Progenitor cell of endocrine pancreas (in vitro differentiated cells): ENCODE measurements around the gene NUMA1. TPM values are rescaled to one million over a fixed set of nuclear protein-coding genes. Genes with fewer than 3 reads are reported as not detected.

Experiments used
- DNase-seq: peaks from one replicate; pipeline ENCODE4 v3.0.0; 2021; ENCODE audit warnings: low spot score; ENCODE audit not compliant: unreplicated experiment
- H3K27ac Mint-ChIP-seq: 2 replicates; pipeline ENCODE4 v1.8.0; 2021; ENCODE audit warnings: mild to moderate bottlenecking, moderate library complexity, mixed read lengths
- H3K27me3 Mint-ChIP-seq: 2 replicates; pipeline ENCODE4 v1.8.0; 2021; ENCODE audit warnings: mixed read lengths
- H3K36me3 Mint-ChIP-seq: 2 replicates; pipeline ENCODE4 v1.8.0; 2022; ENCODE audit warnings: mixed read lengths; ENCODE audit not compliant: insufficient read depth
- H3K4me1 Mint-ChIP-seq: 2 replicates; pipeline ENCODE4 v1.8.0; 2021; ENCODE audit warnings: low read depth, mixed read lengths
- H3K4me3 Mint-ChIP-seq: 2 replicates; pipeline ENCODE4 v1.8.0; 2021; ENCODE audit warnings: low read depth, mild to moderate bottlenecking, moderate library complexity, mixed read lengths
- H3K9me3 Mint-ChIP-seq: 2 replicates; pipeline ENCODE4 v1.8.0; 2021; ENCODE audit warnings: low read depth, mixed read lengths
- CTCF ChIP-seq: fragments of 200-600 bp; sonication (generic); IDR thresholded peaks from one replicate; pipeline ENCODE4 v1.5.0; 2021; ENCODE audit warnings: antibody characterized with exemption, mild to moderate bottlenecking; ENCODE audit not compliant: unreplicated experiment
- total RNA-seq: library from RNA; stranded (reverse); gene quantifications from 2 replicates; pipeline ENCODE4 v1.2.1, GENCODE V29; 2021

The NUMA1 gene
- total RNA-seq, 1 donor from 2014 or later: 255 TPM

- no peak for DNase-seq
- peak overlapping the region; percentile 99 for H3K4me3 Mint-ChIP-seq
- H3K36me3 Mint-ChIP-seq: peaks cover 5% of the 10 kb centered on the region
- no peak for TF ChIP-seq CTCF
- H3K27ac Mint-ChIP-seq: peak overlapping the region; percentile 100
- no peaks in the 10 kb centered on the region for H3K27me3 Mint-ChIP-seq
- H3K9me3 Mint-ChIP-seq: no peaks in the 10 kb centered on the region
- H3K4me1 Mint-ChIP-seq: peaks cover 19% of the 10 kb centered on the region
These were observed 31.2 kb upstream of the NUMA1 start for GRCh38 chr11:72111300-72112142.

GRCh38 chr11:72105888-72106287, 25.5 kb upstream of the NUMA1 start, which contains the start of gene TOMT:
TOMT (plus strand) TSS chr11:72105924; CDS start chr11:72105952, 28 bp downstream.
- no peak within 1 kb of the TSS for H3K4me3 Mint-ChIP-seq
- no peaks in the 10 kb centered on the region for H3K9me3 Mint-ChIP-seq
- H3K4me1 Mint-ChIP-seq: peaks cover 24% of the 10 kb centered on the region
- H3K27ac Mint-ChIP-seq: peak within 1 kb of the TSS; percentile 68
- H3K27me3 Mint-ChIP-seq: no peaks in the 10 kb centered on the region
- DNase-seq: no peak
- TF ChIP-seq CTCF: no peak
- peaks cover 4% of the 10 kb centered on the region for H3K36me3 Mint-ChIP-seq

GRCh38 chr11:72103754-72104167, 23.4 kb upstream of the NUMA1 start:
- Mint-ChIP-seq H3K27ac (peak overlapping the region; percentile 98), H3K36me3 (peaks cover 5% of the 10 kb centered on the region), H3K27me3 (no peaks in the 10 kb centered on the region), H3K9me3 (no peaks in the 10 kb centered on the region), H3K4me3 (peak overlapping the region; percentile 91), H3K4me1 (peaks cover 28% of the 10 kb centered on the region)
- DNase-seq: no peak
- TF ChIP-seq CTCF: peak; percentile 9

GRCh38 chr11:72102946-72103753, 22.8 kb upstream of the NUMA1 start, which contains the start of gene LAMTOR1:
LAMTOR1 (minus strand) TSS chr11:72103297; CDS start chr11:72103224, 73 bp downstream.
- Mint-ChIP-seq H3K27me3 (no peaks in the 10 kb centered on the region), H3K4me3 (peak within 1 kb of the TSS; percentile 91), H3K9me3 (no peaks in the 10 kb centered on the region), H3K27ac (peak within 1 kb of the TSS; percentile 98), H3K36me3 (peaks cover 5% of the 10 kb centered on the region), H3K4me1 (peaks cover 28% of the 10 kb centered on the region)
- peak; percentile 96 for DNase-seq
- TF ChIP-seq CTCF: peak; percentile 51

GRCh38 chr11:72102631-72102945, 22.2 kb upstream of the NUMA1 start:
- no peaks in the 10 kb centered on the region for H3K9me3 Mint-ChIP-seq
- peak overlapping the region; percentile 98 for H3K27ac Mint-ChIP-seq
- no peak for TF ChIP-seq CTCF
- peaks cover 6% of the 10 kb centered on the region for H3K36me3 Mint-ChIP-seq
- peaks cover 28% of the 10 kb centered on the region for H3K4me1 Mint-ChIP-seq
- H3K27me3 Mint-ChIP-seq: no peaks in the 10 kb centered on the region
- peak overlapping the region; percentile 91 for H3K4me3 Mint-ChIP-seq
- DNase-seq: no peak
